Fibroblast of lung (primary cell): ENCODE data around the gene ZNF827.

Experiments
- CTCF ChIP-seq, 2 donors: IDR thresholded peaks in 1 of 2; conservative IDR thresholded peaks in 1 of 2; 1 replicate in 1 of 2; 2 replicates in 1 of 2; pipeline ENCODE4 v1.5.1; 2011 to 2012; ENCODE audit warnings: low read length in 2 of 2, control low read depth in 1 of 2, inconsistent platforms in 1 of 2, low read depth in 1 of 2, mild to moderate bottlenecking in 1 of 2
- EZH2 ChIP-seq: IDR thresholded peaks from 2 replicates; pipeline ENCODE4 v1.5.1; 2012; ENCODE audit warnings: low read length, control low read depth, mild to moderate bottlenecking; ENCODE audit errors: missing control alignments

- no peak for TF ChIP-seq CTCF (conservative IDR thresholded peaks at IDR 0.05 in 1 of 2, IDR thresholded peaks at IDR 0.05 in 1 of 2; ENCODE audit: low read depth in 1 of 2, low read length in 2 of 2)
- TF ChIP-seq EZH2, result no peak
These were observed 166.3 kb downstream of the ZNF827 start for GRCh38 chr4:145772347-145772746.
